Stimulated activated effector memory CD8-positive, alpha-beta T cell treated with anti-CD3 and anti-CD28 coated beads, Interleukin-12 subunit alpha, Interleukin-12 subunit beta, amount 100 ng/mL, for 72 hours (primary cell): ENCODE measurements around the gene LCP1.

ENCODE experiments used
- ATAC-seq: fragments of 150-1000 bp; cut with Tn5 transposase; 2 replicates; pipeline ENCODE4 v1.10.0; 2021
- DNase-seq, 2 donors: peaks; one replicate each; pipeline ENCODE4 v3.0.0; 2021 to 2022; ENCODE audit warnings: low spot score in 2 of 2
- H3K27ac Mint-ChIP-seq: one replicate; pipeline ENCODE4 v1.8.0; 2022; ENCODE audit warnings: mild to moderate bottlenecking, mixed read lengths
- H3K36me3 Mint-ChIP-seq: one replicate; pipeline ENCODE4 v1.8.0; 2022; ENCODE audit warnings: mild to moderate bottlenecking, mixed read lengths
- H3K4me1 Mint-ChIP-seq: one replicate; pipeline ENCODE4 v1.8.0; 2022; ENCODE audit warnings: mixed read lengths
- H3K4me3 Mint-ChIP-seq: one replicate; pipeline ENCODE4 v1.8.0; 2022; ENCODE audit warnings: mild to moderate bottlenecking, mixed read lengths
- H3K9me3 Mint-ChIP-seq: one replicate; pipeline ENCODE4 v1.8.0; 2022; ENCODE audit warnings: mixed read lengths

Gene LCP1

GRCh38 chr13:46154136-46154801 is 27.7 kb downstream of the LCP1 start:
- DNase-seq = no peak
- no peak for ATAC-seq
- Mint-ChIP-seq H3K4me1 (peaks cover 64% of the 10 kb centered on the region), H3K4me3 (no peak overlapping the region), H3K27ac (peak overlapping the region; percentile 95), H3K36me3 (peaks cover 100% of the 10 kb centered on the region), H3K9me3 (no peaks in the 10 kb centered on the region)

- DNase-seq (no peak), ATAC-seq (peak; percentile 84)
- H3K9me3 Mint-ChIP-seq = no peaks in the 10 kb centered on the region
- peaks cover 59% of the 10 kb centered on the region for H3K4me1 Mint-ChIP-seq
- peak overlapping the region; percentile 95 for H3K27ac Mint-ChIP-seq
- H3K36me3 Mint-ChIP-seq = peaks cover 100% of the 10 kb centered on the region
- H3K4me3 Mint-ChIP-seq = peak overlapping the region; percentile 12
Measured at GRCh38 chr13:46152627-46153328, 29.2 kb downstream of the LCP1 start.

GRCh38 chr13:46150134-46150693 is 31.8 kb downstream of the LCP1 start:
- ATAC-seq = no peak
- Mint-ChIP-seq H3K4me1 (peaks cover 50% of the 10 kb centered on the region), H3K4me3 (no peak overlapping the region), H3K36me3 (peaks cover 100% of the 10 kb centered on the region), H3K9me3 (no peaks in the 10 kb centered on the region), H3K27ac (peak overlapping the region; percentile 93)
- no peak for DNase-seq

- DNase-seq (no peak), ATAC-seq (peak; percentile 92)
- H3K36me3 Mint-ChIP-seq = peaks cover 100% of the 10 kb centered on the region
- no peak overlapping the region for H3K4me3 Mint-ChIP-seq
- peaks cover 51% of the 10 kb centered on the region for H3K4me1 Mint-ChIP-seq
- no peaks in the 10 kb centered on the region for H3K9me3 Mint-ChIP-seq
- peak overlapping the region; percentile 93 for H3K27ac Mint-ChIP-seq
Measured at GRCh38 chr13:46149272-46150133, 32.5 kb downstream of the LCP1 start.

- DNase-seq (no peak), ATAC-seq (no peak)
- Mint-ChIP-seq H3K27ac (peak overlapping the region; percentile 74), H3K36me3 (peaks cover 100% of the 10 kb centered on the region), H3K4me3 (no peak overlapping the region), H3K9me3 (no peaks in the 10 kb centered on the region), H3K4me1 (peaks cover 31% of the 10 kb centered on the region)
Measured at GRCh38 chr13:46146898-46147297, 35.1 kb downstream of the LCP1 start.

GRCh38 chr13:46145950-46146349 is 36.0 kb downstream of the LCP1 start:
- Mint-ChIP-seq H3K9me3 (no peaks in the 10 kb centered on the region), H3K4me1 (peaks cover 27% of the 10 kb centered on the region), H3K36me3 (peaks cover 100% of the 10 kb centered on the region), H3K4me3 (no peak overlapping the region), H3K27ac (no peak overlapping the region)
- ATAC-seq (no peak), DNase-seq (no peak)

- Mint-ChIP-seq H3K4me1 (peaks cover 20% of the 10 kb centered on the region), H3K36me3 (peaks cover 100% of the 10 kb centered on the region), H3K9me3 (no peaks in the 10 kb centered on the region), H3K27ac (peak overlapping the region; percentile 80), H3K4me3 (no peak overlapping the region)
- no peak for ATAC-seq
- DNase-seq = no peak
Measured at GRCh38 chr13:46145135-46145534, 36.8 kb downstream of the LCP1 start.

GRCh38 chr13:46143184-46143701 is 38.7 kb downstream of the LCP1 start:
- Mint-ChIP-seq H3K4me1 (peaks cover 14% of the 10 kb centered on the region), H3K9me3 (no peaks in the 10 kb centered on the region), H3K4me3 (no peak overlapping the region), H3K36me3 (peaks cover 100% of the 10 kb centered on the region), H3K27ac (peak overlapping the region; percentile 80)
- no peak for ATAC-seq
- DNase-seq = no peak

- Mint-ChIP-seq H3K9me3 (no peaks in the 10 kb centered on the region), H3K27ac (peak overlapping the region; percentile 80), H3K4me3 (no peak overlapping the region), H3K4me1 (peaks cover 18% of the 10 kb centered on the region), H3K36me3 (peaks cover 100% of the 10 kb centered on the region)
- DNase-seq = no peak
- no peak for ATAC-seq
Measured at GRCh38 chr13:46142776-46143175, 39.2 kb downstream of the LCP1 start.

- ATAC-seq = peak; percentile 58
- DNase-seq = no peak
- H3K4me1 Mint-ChIP-seq = peaks cover 42% of the 10 kb centered on the region
- no peaks in the 10 kb centered on the region for H3K9me3 Mint-ChIP-seq
- peak overlapping the region; percentile 77 for H3K27ac Mint-ChIP-seq
- peaks cover 100% of the 10 kb centered on the region for H3K36me3 Mint-ChIP-seq
- H3K4me3 Mint-ChIP-seq = no peak overlapping the region
Measured at GRCh38 chr13:46140044-46140443, 41.9 kb downstream of the LCP1 start.

- no peak for DNase-seq
- peaks cover 37% of the 10 kb centered on the region for H3K4me1 Mint-ChIP-seq
- peaks cover 100% of the 10 kb centered on the region for H3K36me3 Mint-ChIP-seq
- no peak for ATAC-seq
- H3K9me3 Mint-ChIP-seq = no peaks in the 10 kb centered on the region
- H3K27ac Mint-ChIP-seq = peak overlapping the region; percentile 88
- H3K4me3 Mint-ChIP-seq = no peak overlapping the region
Measured at GRCh38 chr13:46137627-46138317, 44.2 kb downstream of the LCP1 start.

- Mint-ChIP-seq H3K36me3 (peaks cover 100% of the 10 kb centered on the region), H3K4me1 (peaks cover 42% of the 10 kb centered on the region), H3K27ac (peak overlapping the region; percentile 88), H3K9me3 (no peaks in the 10 kb centered on the region), H3K4me3 (no peak overlapping the region)
- DNase-seq (no peak), ATAC-seq (no peak)
Measured at GRCh38 chr13:46136688-46137087, 45.3 kb downstream of the LCP1 start.

GRCh38 chr13:46134961-46135522 is 46.9 kb downstream of the LCP1 start:
- H3K9me3 Mint-ChIP-seq = no peaks in the 10 kb centered on the region
- no peak for DNase-seq
- H3K27ac Mint-ChIP-seq = peak overlapping the region; percentile 88
- no peak overlapping the region for H3K4me3 Mint-ChIP-seq
- H3K36me3 Mint-ChIP-seq = peaks cover 100% of the 10 kb centered on the region
- peaks cover 40% of the 10 kb centered on the region for H3K4me1 Mint-ChIP-seq
- peak; percentile 32 for ATAC-seq

GRCh38 chr13:46134494-46134893 is 47.5 kb downstream of the LCP1 start:
- H3K27ac Mint-ChIP-seq = peak overlapping the region; percentile 88
- peaks cover 100% of the 10 kb centered on the region for H3K36me3 Mint-ChIP-seq

More at GRCh38 chr13:46134494-46134893, 47.5 kb downstream of the LCP1 start:
- DNase-seq (no peak), ATAC-seq (no peak)
- Mint-ChIP-seq H3K4me1 (peaks cover 36% of the 10 kb centered on the region), H3K9me3 (no peaks in the 10 kb centered on the region), H3K4me3 (no peak overlapping the region)
